MM.1S (cell line): ENCODE data around the gene AHCYL2.

Experiments
- DNase-seq: peaks from one replicate; pipeline ENCODE4 v3.0.0-alpha.2; 2015
- H2AFZ ChIP-seq: fragments of 300-600 bp; sonication (generic); 2 replicates; pipeline ENCODE4 v1.6.0; 2016; ENCODE audit warnings: antibody characterized with exemption, low read length
- H3F3A ChIP-seq: fragments of 300-600 bp; sonication (generic); 2 replicates; pipeline ENCODE4 v1.6.1; 2016; ENCODE audit warnings: mild to moderate bottlenecking, antibody characterized with exemption, low read length, moderate library complexity, mixed read lengths; ENCODE audit not compliant: insufficient read depth
- H3K27ac ChIP-seq: fragments of 300-600 bp; sonication (generic); 2 replicates; pipeline ENCODE4 v1.5.1; 2016; ENCODE audit warnings: mild to moderate bottlenecking, low read length
- H3K27me3 ChIP-seq: fragments of 300-600 bp; sonication (generic); replicated peaks from 2 replicates; pipeline ENCODE4 v1.6.0; 2016; ENCODE audit warnings: low read length; ENCODE audit not compliant: insufficient read depth
- H3K36me3 ChIP-seq: fragments of 300-600 bp; sonication (generic); replicated peaks from 2 replicates; pipeline ENCODE4 v1.6.1; 2016; ENCODE audit warnings: mild to moderate bottlenecking, low read length, mixed read lengths; ENCODE audit not compliant: insufficient read depth
- H3K4me1 ChIP-seq: fragments of 300-600 bp; sonication (generic); 2 replicates; pipeline ENCODE4 v1.6.1; 2016; ENCODE audit warnings: low read length, mixed read lengths
- H3K4me2 ChIP-seq: fragments of 300-600 bp; sonication (generic); 2 replicates; pipeline ENCODE4 v1.6.0; 2016; ENCODE audit warnings: low read depth, low read length
- H3K4me3 ChIP-seq: fragments of 300-600 bp; sonication (generic); 2 replicates; pipeline ENCODE4 v1.5.1; 2016; ENCODE audit warnings: low read length, mixed read lengths
- H3K79me2 ChIP-seq: fragments of 300-600 bp; sonication (generic); 2 replicates; pipeline ENCODE4 v1.6.1; 2016; ENCODE audit warnings: mixed run types, low read length, mixed read lengths
- H3K9ac ChIP-seq: fragments of 300-600 bp; sonication (generic); 2 replicates; pipeline ENCODE4 v1.6.1; 2016; ENCODE audit warnings: low read length, mixed read lengths
- H3K9me2 ChIP-seq: fragments of 300-600 bp; sonication (generic); replicated peaks from 2 replicates; pipeline ENCODE4 v1.6.1; 2016; ENCODE audit warnings: mild to moderate bottlenecking, low read length, mixed read lengths; ENCODE audit not compliant: insufficient read depth
- H3K9me3 ChIP-seq: fragments of 300-600 bp; sonication (generic); replicated peaks from 2 replicates; pipeline ENCODE4 v1.6.1; 2016; ENCODE audit warnings: mild to moderate bottlenecking, low read length, mixed read lengths; ENCODE audit not compliant: insufficient read depth
- H4K20me1 ChIP-seq: fragments of 300-600 bp; sonication (generic); 2 replicates; pipeline ENCODE4 v1.6.1; 2016; ENCODE audit warnings: mild to moderate bottlenecking, low read length, moderate library complexity, mixed read lengths; ENCODE audit not compliant: insufficient read depth
- CTCF ChIP-seq: fragments of 300-600 bp; sonication (generic); IDR thresholded peaks from 2 replicates; pipeline ENCODE4 v1.5.1; 2016; ENCODE audit warnings: antibody characterized with exemption, low read length, mixed read lengths
- EZH2 ChIP-seq: fragments of 300-600 bp; sonication (generic); optimal IDR thresholded peaks from 2 replicates; pipeline ENCODE3; 2017; ENCODE audit warnings: low read depth, mild to moderate bottlenecking, antibody characterized with exemption, low read length, mixed read lengths
- EZH2phosphoT487 ChIP-seq: fragments of 300-600 bp; sonication (generic); IDR thresholded peaks from 2 replicates; pipeline ENCODE4 v1.6.1; 2018; ENCODE audit warnings: antibody characterized with exemption, low read length

The AHCYL2 gene

GRCh38 chr7:129188892-129189660 lies 35.8 kb upstream of the AHCYL2 start:
- Histone ChIP-seq H3K9ac (no peak overlapping the region; the same call in 1 of the 2 replicates), H3K4me1 (no peaks in the 10 kb centered on the region), H3K4me3 (peak overlapping the region; percentile 53), H3K79me2 (no peaks in the 10 kb centered on the region), H3K4me2 (peak overlapping the region; percentile 78), H3F3A (no peaks in the 10 kb centered on the region), H3K27ac (no peak overlapping the region), H3K36me3 (no peaks in the 10 kb centered on the region), H3K9me2 (no peaks in the 10 kb centered on the region), H2AFZ (peak overlapping the region; percentile 48; the same call in 1 of the 2 replicates), H3K9me3 (no peaks in the 10 kb centered on the region), H4K20me1 (no peaks in the 10 kb centered on the region), H3K27me3 (peaks cover 12% of the 10 kb centered on the region)
- no peak for DNase-seq
- TF ChIP-seq CTCF: no peak
- no peak for TF ChIP-seq EZH2phosphoT487
- TF ChIP-seq EZH2: no peak

- DNase-seq: no peak
- Histone ChIP-seq H3K4me2 (peak overlapping the region; percentile 78; the same call in 1 of the 2 replicates), H3K4me1 (no peaks in the 10 kb centered on the region), H3K9ac (no peak overlapping the region), H3K4me3 (peak overlapping the region; percentile 53; the same call in 1 of the 2 replicates), H3K36me3 (no peaks in the 10 kb centered on the region), H3K27ac (no peak overlapping the region), H3F3A (no peaks in the 10 kb centered on the region), H3K9me3 (no peaks in the 10 kb centered on the region), H3K9me2 (no peaks in the 10 kb centered on the region), H3K27me3 (peaks cover 12% of the 10 kb centered on the region), H4K20me1 (no peaks in the 10 kb centered on the region), H3K79me2 (no peaks in the 10 kb centered on the region), H2AFZ (0 out of 2 replicates have a peak overlapping the region, but pooled peaks have one; percentile 21)
- no peak for TF ChIP-seq EZH2phosphoT487
- TF ChIP-seq CTCF: no peak
- TF ChIP-seq EZH2: no peak
Measured at GRCh38 chr7:129189661-129190310, 35.0 kb upstream of the AHCYL2 start.

- Histone ChIP-seq H3K4me1 (no peaks in the 10 kb centered on the region), H3K9me3 (no peaks in the 10 kb centered on the region), H3K9me2 (no peaks in the 10 kb centered on the region), H3K27me3 (peaks cover 12% of the 10 kb centered on the region), H3F3A (no peaks in the 10 kb centered on the region), H2AFZ (no peak overlapping the region), H4K20me1 (no peaks in the 10 kb centered on the region), H3K27ac (no peak overlapping the region), H3K36me3 (no peaks in the 10 kb centered on the region), H3K4me3 (no peak overlapping the region), H3K4me2 (no peak overlapping the region), H3K9ac (no peak overlapping the region), H3K79me2 (no peaks in the 10 kb centered on the region)
- DNase-seq: no peak
- TF ChIP-seq CTCF (no peak), EZH2 (no peak), EZH2phosphoT487 (no peak)
Measured at GRCh38 chr7:129191272-129191671, 33.6 kb upstream of the AHCYL2 start.
